BJ (cell line): ENCODE measurements around the gene SPIN1. TPM values are rescaled to one million over a fixed set of nuclear protein-coding genes. Genes with fewer than 3 reads are reported as not detected.

Experiments used
- CTCF ChIA-PET: fragments of 350-600 bp; formaldehyde crosslinking; extraction: SDS; loops from one replicate; lab custom pipeline; 2021; ENCODE audit warnings: antibody characterized with exemption, inconsistent platforms; lab: Yijun Ruan, JAX
- POLR2A ChIA-PET: fragments of 300-600 bp; sonication (Branson Sonifier 250); formaldehyde crosslinking; extraction: SDS; loops from one replicate; lab custom pipeline; 2021; ENCODE audit warnings: antibody characterized with exemption; lab: Charles Lee
- DNase-seq: peaks from one replicate; pipeline ENCODE4 v3.0.0-alpha.2; 2011; ENCODE audit warnings: low read depth
- H3K27me3 ChIP-seq: 2 replicates; pipeline ENCODE4 v1.6.0; 2011; ENCODE audit warnings: low read length; ENCODE audit not compliant: control insufficient read depth, insufficient read depth
- H3K36me3 ChIP-seq: 2 replicates; pipeline ENCODE4 v1.5.1; 2011; ENCODE audit warnings: low read length; ENCODE audit not compliant: control insufficient read depth, insufficient read depth
- H3K4me3 ChIP-seq: 2 replicates; pipeline ENCODE4 v1.5.1; 2011; ENCODE audit warnings: low read depth, mild to moderate bottlenecking, control low read depth, low read length
- polyA plus RNA-seq: library from polyadenylated mRNA; depleted of rRNA; stranded (reverse); fragments of >200 nt; gene quantifications from 2 replicates; pipeline ENCODE4 v1.2.3, GENCODE V29; 2011
- TF ChIP-seq, protein P1 (sequence below): IDR thresholded peaks from 2 replicates; pipeline ENCODE4 v1.5.1; 2011; ENCODE audit warnings: low read depth, mild to moderate bottlenecking, control low read depth, inconsistent platforms, low read length, moderate library complexity; ENCODE audit not compliant: insufficient read depth

SPIN1 gene
- polyA plus RNA-seq, 1 experiment, result 53.4 TPM

DNA sequence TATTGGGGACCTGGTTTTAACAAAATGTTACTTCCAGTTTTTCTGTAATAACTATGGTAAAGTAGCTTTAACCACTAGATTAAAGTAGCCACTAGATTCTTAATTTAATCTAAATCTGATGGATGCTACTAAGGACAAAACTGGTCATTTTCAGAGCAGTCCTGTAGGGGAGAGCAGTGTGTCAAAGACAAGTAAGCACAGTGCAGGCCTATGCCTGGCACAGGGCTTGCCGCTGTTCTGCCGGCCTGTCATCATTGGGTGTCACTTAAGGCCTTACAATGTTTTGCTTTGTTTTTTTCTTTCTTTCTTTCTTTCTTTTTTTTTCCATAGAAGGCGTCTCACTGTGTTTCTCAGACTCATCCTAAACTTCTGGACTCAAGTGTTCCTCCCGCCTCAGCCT lies 93.7 kb downstream of the SPIN1 start:
- POLR2A ChIA-PET, result no interaction called here
- TF ChIP-seq, protein P1, sequence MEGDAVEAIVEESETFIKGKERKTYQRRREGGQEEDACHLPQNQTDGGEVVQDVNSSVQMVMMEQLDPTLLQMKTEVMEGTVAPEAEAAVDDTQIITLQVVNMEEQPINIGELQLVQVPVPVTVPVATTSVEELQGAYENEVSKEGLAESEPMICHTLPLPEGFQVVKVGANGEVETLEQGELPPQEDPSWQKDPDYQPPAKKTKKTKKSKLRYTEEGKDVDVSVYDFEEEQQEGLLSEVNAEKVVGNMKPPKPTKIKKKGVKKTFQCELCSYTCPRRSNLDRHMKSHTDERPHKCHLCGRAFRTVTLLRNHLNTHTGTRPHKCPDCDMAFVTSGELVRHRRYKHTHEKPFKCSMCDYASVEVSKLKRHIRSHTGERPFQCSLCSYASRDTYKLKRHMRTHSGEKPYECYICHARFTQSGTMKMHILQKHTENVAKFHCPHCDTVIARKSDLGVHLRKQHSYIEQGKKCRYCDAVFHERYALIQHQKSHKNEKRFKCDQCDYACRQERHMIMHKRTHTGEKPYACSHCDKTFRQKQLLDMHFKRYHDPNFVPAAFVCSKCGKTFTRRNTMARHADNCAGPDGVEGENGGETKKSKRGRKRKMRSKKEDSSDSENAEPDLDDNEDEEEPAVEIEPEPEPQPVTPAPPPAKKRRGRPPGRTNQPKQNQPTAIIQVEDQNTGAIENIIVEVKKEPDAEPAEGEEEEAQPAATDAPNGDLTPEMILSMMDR, result no peak
- CTCF ChIA-PET, result no interaction called here

DNA sequence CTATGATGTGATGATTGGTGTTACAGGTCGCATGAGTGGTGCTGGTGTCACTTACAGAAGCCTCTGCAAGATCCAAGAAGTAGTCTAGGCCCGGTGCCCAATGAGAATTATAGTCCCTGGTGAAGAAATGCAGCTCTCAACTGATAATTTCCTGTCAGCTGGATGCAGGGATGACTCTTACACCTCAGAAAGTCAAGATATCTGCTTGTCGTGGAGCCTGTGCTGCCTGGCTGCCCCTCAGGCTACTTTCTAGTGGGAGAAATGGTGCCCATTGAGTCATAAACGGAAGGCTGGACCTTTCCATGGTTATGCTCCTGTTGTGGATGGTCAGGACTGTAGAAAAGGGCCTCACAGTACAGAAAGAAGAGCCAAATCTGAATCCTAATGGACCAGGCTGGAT lies 99.9 kb downstream of the SPIN1 start:
- Histone ChIP-seq H3K36me3 (no peaks in the 10 kb centered on the region; the same call in 1 of the 2 replicates), H3K27me3 (no peaks in the 10 kb centered on the region), H3K4me3 (no peak overlapping the region)
- POLR2A ChIA-PET, result no interaction called here
- CTCF ChIA-PET, result no interaction called here
- TF ChIP-seq, protein P1, result no peak
- DNase-seq, result no peak

More for the DNA sequence above, 93.7 kb downstream of the SPIN1 start:
- Histone ChIP-seq H3K4me3 (no peak overlapping the region), H3K36me3 (no peaks in the 10 kb centered on the region), H3K27me3 (no peaks in the 10 kb centered on the region)
- no peak for DNase-seq

DNA sequence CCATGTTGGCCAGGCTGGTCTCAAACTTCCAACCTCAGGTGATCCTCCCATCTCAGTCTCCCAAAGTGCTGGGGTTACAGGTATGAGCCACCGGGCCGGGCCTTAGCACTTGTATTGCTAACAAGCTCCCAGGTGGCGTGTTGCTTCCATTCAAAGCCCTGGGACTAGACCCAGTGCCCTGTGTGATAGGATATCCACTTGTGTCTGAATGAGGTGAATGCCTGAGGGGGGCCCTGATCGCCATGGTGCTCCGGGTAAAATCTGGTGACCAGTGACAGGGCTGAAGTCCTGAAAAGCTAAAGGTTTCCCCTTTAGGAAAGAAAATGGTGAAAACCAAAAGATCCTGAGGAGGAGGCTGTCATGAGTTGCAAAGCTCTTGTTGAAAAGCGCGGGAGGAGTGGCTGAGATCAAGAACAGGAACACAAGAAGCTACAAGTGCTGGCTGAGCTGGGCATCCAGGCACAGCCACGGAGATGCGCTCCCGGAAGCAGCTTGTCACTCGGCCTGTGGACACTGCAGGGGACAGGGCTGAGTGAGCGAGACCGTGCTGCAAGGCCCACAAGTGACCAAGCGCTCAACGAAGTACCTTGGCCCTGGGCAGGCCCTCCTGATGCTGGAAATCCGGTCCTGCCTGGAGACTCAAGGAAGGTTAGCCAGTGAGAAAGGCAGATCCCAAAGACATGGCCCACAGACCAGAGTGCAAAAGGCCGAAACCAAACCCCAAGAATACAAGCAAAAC lies 106.9 kb downstream of the SPIN1 start:
- Histone ChIP-seq H3K36me3 (no peaks in the 10 kb centered on the region), H3K4me3 (no peak overlapping the region), H3K27me3 (no peaks in the 10 kb centered on the region)
- TF ChIP-seq, protein P1, result no peak
- DNase-seq, result no peak
- ChIA-PET CTCF (no interaction called here), POLR2A (no interaction called here)

DNA sequence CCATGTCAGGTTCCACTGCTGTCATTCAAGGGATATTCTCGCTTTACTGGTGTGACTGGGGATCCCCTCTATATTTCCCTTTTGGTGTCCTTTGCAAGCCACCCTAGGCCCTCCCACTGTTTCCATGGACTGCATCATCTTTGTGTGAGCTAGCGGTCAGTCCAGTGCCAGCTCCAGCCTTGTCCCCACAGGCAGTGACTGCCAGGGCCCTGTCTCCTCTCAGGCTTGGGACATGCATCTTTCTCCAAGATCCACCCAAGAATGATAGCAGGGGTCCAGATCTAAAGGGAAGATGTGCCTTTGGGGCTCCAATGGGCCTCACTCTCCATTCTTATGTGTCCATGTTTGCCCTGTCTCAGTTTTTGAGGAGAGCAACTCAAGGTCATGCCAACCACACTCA lies 109.0 kb downstream of the SPIN1 start:
- CTCF ChIA-PET, result no interaction called here

DNA sequence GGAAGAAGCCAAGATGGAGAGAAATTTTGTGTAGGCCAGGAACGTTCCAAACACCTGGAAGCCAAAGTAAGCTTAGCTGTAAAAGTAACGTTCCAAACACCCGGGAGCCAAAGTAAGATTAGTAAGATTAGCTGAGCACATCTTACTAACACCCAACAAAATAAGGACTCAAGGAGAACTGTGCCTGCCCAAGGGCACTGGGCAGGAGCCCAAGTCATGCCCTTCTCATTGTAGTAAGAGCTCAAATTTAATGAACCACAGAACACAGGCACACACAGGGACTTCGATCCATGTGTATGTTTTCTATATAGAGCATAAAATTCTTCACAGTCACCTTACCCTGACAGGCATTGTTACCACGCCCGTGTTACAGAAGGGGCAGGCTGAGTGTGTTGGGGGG lies 110.6 kb downstream of the SPIN1 start:
- no peak for DNase-seq
- CTCF ChIA-PET, result interaction anchor here (0.8 kb wide), 2 partner anchors 10 to 34 kb away, joined by 3 read pairs; no protein-coding TSS in a partner anchor
- POLR2A ChIA-PET, result no interaction called here
- no peaks in the 10 kb centered on the region for H3K27me3 ChIP-seq
- H3K4me3 ChIP-seq, result no peak overlapping the region
- TF ChIP-seq, protein P1, result no peak
- H3K36me3 ChIP-seq, result no peaks in the 10 kb centered on the region

More for the DNA sequence above, 109.0 kb downstream of the SPIN1 start:
- H3K36me3 ChIP-seq, result no peaks in the 10 kb centered on the region
- POLR2A ChIA-PET, result no interaction called here
- H3K27me3 ChIP-seq, result no peaks in the 10 kb centered on the region
- DNase-seq, result no peak
- TF ChIP-seq, protein P1, result no peak
- no peak overlapping the region for H3K4me3 ChIP-seq
